ENCODE results near the gene UBXN7.
"Not testable (repeated sequence)": the region's sequence is repeated elsewhere in the genome, so short reads cannot be mapped to it uniquely, and the experiment has no call there.

Gene UBXN7

DNA sequence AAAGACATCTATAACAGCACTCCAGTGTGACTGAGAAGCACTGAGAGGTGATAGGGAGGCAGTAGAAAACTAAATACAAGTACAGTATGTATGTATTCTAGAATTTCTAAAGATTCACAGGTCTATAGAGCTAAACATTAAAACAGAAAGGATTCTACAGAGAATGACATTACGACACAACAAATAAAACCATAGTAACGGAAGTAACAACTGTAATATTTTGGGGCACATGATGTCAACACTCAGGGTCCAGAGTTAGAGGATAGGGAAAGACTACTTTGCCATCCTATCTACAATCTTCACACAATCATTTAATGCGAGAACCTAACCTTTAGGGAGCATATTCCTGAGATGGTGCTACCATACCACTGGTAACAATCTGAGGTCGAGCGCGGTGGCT, 13.6 kb downstream of the UBXN7 start:
- no peak for DNase-seq

DNA sequence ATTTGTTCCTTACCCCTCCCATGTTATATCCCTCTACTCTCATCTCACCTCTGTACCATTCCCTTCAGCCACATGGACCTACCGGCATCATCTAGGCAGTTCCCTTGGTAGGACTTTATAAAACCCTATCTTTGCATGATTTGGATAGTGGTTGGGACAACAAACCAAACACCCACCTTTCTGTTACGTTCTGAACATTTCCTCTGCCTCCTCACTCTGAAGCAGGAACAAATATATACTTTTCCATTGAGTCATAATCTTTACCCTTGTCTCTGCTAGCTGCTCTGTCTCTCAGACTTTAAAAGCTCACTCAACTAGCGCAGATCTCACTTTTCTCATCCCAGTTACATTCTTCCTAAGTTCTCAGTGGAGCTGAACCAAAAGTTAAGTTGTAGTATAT, 17.8 kb downstream of the UBXN7 start:
- DNase-seq, result no peak

DNA sequence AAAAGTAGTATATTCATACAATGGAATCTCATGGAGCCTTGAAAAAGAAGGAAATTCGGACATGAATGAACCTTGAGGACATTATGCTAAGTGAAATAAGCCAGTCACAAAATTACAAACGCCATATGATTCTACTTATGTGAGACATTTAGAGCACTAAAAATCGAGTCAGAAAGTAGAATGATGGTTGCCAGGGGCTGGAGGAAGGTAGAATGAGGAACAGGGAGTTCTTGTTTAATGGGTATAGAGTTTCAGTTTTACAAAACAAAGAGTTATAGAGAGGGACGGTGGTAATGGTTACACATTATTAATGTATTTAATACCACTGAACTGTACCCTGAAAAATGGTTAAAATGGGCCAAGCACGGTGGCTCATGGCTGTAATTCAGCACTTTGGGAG, 19.5 kb downstream of the UBXN7 start:
- no peak for DNase-seq

DNA sequence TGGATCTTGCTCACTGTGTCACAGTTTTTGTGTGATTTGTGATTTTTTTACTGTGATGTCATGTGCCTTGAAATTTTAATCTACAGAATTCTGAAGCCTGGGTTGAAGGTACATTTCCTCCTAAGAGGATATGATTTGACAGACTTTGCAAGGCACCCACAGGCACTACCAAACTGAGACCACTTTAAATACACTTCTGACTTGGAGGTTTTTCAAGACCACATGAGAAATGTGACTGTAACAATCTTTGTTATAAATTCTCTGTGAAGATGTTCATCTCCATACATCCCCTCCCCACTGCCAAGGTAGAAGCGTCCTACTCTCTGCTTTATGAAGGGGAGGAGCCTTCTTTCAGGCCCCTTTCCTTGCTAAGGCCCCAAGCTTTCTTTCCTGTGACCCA, 22.8 kb downstream of the UBXN7 start:
- DNase-seq, result no peak

DNA sequence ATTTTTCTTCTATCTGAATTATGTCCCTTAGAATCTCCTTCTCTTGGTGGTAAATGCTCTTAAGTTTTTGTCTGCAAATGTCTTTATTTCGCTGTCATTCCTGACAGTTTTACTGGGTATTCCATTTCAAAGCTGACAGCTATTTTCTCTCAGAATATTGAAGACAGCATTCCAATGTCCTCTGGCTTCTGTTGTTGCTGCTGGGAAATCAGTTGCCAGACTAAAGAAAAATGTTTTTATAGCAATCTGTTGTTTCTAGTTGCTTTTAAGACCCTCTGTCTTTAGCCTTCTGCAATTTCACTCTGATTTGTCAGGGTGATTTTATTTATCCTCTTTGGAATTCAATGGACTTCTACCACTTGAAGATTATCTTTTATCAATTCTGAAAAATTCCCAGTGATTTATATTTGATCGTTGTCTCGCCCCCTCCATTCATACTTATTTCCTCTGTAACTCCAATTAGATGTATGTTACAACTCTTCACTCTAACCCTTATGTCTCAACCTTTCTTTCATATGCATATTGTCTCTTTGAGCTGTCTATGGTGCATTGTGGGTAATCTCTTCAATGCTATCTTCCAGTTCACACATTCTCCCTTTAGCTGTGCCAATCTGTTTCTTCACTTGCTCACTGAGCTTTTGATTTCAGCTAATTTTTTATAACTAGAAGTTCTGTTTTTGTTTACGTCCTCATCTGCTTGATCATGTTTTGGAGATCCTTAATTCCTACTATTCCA, 23.5 kb downstream of the UBXN7 start:
- DNase-seq, result no peak

DNA sequence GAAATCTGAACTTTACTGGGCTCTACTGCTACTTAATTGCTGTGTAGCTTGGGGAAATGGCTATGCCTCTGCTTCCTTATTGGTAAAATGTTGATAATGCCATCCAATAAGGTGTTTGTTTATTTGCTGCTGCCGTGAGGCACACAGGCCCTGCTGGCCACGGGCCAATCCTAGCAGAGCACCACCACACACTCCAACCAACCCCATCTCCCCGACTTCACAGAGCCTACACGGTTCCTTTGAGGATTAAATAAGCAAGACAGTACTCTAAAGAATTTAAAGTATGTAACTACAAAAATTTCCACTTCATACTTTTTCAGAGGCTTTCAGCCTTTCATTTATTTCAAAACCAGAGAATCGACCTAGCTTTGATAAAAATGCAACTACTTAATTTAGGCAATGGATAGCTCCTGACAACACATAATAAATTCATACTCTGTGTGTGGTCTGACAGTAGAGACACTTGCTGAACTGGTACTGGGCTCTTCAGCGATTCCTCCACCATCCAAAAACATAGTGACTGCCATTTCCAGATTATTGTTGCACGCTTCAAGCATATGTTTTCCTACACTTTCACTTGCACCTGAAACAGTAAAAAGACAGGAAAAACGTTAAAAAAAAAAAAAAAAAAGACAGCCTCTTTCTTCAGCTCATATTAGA, 25.3 kb downstream of the UBXN7 start:
- DNase-seq, result no peak

DNA sequence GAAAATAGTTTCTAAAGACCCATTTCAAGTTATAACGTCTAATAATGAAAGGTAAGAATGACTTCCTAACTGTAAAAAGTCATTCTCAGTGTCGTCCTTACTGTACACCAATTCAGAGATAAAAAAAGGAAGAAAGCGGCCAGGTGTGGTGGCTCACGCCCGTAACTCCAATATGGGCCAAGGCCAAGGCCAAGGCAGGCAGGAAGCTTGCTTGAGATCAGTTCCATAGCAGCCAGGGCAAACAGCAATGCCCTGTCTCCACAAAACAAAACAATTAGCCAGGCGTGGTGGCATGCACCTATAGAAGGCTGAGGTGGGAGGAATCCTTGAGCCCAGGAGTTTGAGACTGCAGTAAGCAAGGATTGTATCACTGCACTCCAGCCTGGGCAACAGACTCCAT, 31.9 kb downstream of the UBXN7 start:
- no peak for DNase-seq

DNA sequence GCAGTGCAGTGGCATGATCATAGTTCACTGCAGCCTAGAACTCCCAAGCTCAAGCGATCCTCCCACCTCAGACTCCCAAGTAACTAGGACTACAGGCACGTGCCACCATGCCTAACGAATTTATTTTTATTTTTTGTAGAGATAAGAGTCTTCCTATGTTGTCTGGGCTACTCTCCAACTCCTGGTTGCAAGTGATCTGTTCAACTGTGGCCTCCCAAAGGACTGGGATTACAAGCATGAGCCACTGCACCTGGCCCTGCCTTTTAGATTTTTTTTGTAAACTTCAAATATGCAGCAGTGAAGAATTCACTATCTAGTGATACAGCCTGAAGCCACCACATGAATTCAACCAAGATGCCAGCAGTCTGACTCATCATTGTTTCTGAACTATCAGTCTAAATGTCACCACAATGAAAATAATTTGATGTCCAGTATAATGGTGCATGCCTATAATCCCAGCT, 32.7 kb downstream of the UBXN7 start:
- DNase-seq, result no peak

DNA sequence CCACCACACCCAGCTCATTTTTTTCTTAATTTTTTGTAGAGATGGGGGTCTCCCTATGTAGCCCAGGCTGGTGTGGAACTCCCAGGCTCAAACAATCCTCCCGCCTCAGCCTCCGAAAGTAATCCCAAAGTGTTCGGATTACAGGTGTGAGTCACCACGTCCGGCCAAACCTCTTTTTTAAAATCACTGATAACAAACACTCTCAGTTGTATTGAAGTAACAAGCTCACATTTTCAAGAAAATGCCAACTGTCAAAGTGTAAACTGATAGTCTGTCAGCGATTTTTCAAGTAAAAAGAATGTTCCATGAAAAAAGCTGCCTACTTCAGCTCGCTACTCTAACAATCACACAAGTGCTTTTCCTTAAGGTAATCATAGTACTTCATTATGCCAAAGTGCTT, 33.4 kb downstream of the UBXN7 start:
- DNase-seq, result no peak

DNA sequence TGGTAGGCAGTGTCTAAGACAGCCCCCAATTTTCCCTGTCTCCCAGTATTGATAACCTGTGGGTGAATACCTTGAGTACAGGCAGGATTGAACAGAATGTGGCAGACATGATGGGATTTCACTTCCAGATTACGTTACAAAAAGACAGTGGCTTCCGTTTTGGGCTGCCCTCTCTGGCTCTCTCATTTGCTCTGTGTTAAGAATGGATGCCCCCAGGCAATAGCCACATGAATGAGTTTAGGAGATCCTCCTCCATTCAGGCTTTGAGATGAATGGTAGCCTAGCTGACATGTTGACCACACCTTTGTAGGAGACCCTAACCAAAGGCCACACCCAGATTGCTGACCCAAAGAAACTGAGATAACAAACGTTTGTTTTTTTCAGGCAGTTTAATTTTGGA, 34.3 kb downstream of the UBXN7 start:
- no peak for DNase-seq

DNA sequence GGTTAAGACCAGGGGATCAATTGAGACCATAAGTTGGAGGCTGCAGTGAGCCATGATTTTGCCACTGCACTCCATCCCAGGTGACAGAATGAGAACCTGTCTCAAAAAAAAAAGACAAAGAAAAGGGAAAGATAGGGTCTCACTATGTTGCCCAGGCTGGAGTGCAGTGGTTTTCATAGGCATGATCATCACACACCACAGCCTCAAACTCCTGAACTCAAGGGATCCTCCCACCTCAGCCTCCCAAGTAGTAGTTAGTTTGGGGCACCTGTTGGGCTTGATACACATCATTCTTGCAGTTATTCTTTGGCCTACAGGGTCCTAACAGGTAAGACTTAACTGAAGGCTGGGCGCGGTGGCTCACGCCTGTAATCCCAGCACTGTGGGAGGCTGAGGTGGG, 42.1 kb downstream of the UBXN7 start:
- DNase-seq, result no peak

DNA sequence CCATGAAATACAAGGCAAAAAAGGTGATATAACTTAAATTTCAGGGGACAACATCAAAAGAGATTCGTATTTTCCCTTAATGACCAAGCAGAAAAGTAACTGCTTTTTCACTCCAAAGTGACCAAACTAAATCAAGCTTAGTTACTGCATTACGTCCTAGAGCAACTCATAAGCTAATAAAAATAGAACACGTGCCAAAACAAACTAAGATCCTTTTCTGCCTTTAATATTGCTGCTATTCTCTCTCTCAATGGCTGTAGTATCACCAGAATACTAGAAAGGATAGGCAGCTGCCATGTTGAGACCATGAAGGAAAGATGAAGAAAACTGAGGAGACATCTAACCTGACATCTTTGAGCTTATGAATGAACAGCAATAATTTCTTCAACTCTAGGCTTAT, 43.3 kb downstream of the UBXN7 start:
- no peak for DNase-seq

DNA sequence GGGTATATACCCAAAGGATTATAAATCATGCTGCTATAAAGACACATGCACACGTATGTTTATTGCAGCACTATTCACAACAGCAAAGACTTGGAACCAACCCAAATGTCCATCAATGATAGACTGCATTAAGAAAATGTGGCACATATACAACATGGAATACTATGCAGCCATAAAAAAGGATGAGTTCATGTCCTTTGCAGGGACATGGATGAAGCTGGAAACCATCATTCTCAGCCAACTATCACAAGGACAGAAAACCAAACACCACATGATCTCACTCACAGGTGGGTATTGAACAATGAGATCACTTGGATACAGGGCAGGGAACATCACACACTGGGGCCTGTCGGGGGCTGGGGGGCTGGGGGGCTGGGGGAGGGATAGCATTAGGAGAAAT, 44.3 kb downstream of the UBXN7 start:
- not testable (repeated sequence) for DNase-seq

DNA sequence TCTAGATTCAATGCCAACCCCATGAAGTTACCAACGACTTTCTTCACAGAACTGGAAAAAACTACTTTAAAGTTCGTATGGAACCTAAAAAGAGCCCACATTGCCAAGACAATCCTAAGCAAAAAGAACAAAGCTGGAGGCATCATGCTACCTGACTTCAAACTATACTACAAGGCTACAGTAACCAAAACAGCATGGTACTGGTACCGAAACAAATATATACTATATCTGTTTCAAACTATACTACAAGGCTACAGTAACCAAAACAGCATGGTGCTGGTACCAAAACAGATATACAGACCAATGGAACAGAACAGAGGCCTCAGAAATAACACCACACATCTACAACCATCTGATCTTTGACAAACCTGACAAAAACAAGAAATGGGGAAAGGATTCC, 45.4 kb downstream of the UBXN7 start:
- DNase-seq, result not testable (repeated sequence)

DNA sequence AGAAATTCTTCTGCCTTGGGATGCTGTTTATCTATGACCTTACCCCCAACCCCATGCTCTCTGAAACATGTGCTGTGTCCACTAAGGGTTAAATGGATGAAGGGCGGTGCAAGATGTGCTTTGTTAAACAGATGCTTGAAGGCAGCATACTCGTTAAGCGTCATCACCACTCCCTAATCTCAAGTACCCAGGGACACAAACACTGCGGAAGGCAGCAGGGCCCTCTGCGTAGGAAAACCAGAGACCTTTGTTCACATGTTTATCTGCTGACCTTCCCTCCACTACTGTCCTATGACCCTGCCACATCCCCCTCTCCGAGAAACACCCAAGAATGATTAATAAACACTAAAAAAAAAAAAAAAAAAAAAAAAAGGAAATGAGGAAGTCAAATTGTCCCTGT, 46.2 kb downstream of the UBXN7 start:
- not testable (repeated sequence) for DNase-seq

DNA sequence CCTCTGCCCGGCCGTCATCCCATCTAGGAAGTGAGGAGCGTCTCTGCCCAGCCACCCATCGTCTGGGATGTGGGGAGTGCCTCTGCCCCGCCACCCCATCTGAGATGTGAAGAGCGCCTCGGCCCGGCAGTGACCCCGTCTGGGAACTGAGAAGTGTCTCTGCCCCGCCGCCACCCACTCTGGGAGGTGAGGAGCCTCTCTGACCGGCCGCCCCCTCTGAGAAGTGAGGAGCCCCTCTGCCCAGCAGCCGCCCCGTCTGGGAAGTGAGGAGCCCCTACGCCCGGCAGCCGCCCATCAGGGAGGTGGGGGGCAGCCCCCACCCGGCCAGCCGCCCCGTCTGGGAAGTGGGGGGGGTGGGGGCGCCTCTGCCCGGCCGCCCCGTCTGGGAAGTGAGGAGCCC, 46.8 kb downstream of the UBXN7 start:
- not testable (repeated sequence) for DNase-seq

DNA sequence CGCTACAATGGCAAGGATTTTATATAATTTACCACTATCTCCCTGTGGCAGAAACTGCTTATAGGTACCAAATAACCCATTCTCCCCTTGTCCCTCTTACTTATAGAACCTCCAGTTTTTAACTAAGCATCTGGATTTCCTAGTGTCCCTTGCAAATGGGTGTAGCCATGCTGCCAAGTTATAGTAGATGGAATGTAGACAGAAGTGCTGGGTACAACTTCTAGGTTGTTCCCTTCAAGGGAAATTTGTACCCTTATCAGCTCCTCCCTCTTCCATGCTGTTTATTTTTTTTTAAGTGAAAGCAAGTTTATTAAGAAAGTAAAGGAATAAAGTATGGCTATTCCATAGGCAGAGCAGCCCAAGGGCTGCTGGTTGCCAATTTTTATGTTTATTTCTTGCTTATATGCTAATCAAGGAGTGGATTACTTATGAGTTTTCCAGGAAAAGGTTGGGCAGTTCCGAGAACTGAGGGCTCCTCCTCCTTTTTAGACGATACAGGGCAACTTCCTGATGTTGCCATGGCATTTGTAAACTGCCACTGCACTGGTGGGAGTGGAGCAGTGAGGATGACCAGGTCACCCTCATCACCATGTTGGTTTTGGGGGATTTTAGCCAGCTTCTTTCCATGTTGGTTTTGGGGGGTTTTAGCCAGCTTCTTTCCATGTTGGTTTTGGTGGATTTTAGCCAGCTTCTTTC, 53.9 kb downstream of the UBXN7 start:
- DNase-seq, result no peak

DNA sequence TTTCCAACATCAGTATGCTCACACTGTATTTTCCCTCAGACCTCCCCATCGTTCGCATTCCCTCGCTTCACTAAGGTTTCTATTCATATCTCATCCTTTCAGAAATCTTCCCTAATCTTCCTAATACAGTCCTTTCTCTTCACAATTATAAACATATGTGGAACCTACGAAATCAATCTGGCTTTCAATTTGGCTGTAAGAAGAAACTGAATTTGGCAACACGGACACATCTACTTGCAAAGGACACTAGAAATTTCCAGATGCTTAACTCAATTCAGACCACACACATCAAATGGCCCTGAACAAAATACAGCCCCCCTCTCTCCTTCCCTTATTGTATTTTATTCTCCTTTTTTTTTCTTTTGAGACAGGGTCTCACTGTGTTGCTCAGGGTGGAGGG, 54.9 kb downstream of the UBXN7 start:
- no peak for DNase-seq

DNA sequence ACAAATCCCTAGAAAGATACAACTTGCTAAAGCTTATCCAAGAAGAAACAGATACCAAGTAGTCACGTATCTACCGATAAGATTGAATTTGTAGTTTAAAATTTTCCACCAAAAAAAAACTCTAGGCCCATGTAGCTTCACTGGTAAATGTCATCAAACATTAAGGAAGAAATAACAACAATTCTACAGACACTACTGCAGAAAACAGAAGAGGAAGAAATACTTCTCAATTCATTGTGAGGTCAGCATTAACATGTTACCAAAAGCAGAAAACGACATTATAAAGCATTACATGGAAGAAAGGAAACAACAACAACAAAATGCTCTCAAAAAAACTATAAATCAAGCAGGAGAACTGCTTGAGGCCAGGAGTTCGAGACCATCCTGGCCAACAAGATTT, 66.5 kb downstream of the UBXN7 start:
- no peak for DNase-seq

DNA sequence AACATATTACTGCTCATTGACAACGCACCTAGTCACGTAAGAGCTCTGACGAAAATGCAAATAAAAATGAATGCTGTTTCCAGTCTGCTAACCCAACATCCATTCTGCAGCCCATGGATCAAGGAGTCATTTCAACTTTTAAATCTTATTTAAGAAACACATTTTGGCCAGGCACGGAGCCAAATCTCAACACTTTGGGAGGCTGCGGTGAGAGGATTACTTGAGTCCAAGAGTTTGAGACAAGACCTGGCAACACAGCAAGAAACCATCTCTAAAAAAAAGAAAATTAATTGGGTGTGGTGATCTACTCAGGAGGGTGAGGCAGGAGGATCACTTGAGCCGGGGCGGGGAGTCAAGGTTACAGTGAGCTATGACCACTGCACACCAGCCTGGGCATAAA, 71.6 kb downstream of the UBXN7 start:
- DNase-seq, result no peak

DNA sequence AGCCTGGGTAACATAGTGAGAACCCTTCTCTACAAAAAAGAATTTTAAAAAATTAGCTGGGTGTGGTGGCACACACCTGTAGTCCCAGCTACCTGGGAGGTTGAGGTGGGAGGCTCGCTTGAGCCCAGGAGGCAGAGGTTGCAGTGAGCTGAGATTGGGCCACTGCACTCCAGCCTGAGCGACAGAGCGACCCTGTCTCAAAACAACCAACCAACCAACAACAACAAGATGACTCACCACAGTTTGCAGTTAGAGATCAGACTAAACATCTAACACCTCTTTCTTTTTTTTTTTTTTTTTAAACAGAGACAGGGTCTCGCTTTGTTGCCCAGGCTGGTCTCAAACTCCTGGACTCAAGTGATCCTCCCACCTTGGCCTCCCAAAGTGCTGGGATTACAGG, 73.7 kb downstream of the UBXN7 start:
- DNase-seq, result not testable (repeated sequence)

DNA sequence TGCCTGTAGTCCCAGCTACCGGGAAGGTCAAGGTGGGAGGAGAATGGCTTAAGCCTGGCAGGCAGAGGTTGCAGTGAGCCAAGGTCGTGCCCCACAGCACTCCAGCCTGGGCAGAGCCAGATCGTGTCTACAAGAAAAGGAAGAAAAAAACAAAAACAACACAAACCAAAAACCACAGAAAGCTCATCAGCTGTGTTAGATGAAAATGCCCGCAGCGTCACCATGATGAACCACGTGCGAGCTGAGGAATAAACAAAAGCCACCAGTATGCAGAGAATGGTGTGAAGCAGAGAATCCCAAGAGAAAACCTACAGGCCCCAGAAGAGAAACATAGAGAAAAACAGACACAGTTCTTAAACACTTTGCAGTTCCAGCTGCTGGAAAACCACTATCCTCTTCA, 74.3 kb downstream of the UBXN7 start:
- DNase-seq, result no peak

DNA sequence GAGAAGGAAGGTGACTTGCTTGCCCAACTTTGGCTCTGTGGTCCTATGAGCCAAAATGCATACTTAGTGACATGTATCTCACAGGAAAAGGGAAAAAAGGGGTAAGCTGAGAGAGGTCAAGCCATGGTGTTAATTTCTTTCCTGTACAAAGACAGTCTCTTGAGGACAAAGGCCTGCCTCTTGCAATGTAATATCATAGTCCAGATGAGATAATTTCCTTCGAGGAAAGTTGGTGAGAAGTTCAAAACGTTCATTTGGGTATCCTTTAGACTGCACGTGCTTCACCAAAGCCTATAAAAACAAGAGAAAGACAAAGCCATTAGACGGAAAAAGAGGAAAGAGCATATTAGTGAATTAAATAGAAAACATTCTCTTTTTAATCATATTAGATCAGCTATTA, 75.7 kb downstream of the UBXN7 start:
- DNase-seq, result no peak

DNA sequence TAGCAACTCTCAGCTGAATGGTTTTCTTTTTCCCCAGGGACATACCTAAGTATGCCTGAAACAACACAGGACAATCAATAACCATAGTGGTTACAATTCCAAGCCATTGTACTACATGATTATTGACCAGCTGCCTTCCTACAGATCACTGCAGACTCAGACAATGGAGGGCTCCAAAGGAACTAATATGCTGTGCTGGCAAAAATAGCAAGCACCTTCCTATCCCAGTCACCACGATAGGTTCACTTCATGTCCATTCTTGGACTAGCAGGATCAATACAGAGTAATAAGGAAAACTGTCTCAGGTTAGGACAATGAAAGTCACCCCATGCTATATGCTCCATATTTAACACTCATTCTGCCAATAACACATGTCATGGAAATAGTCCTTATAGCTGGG, 76.6 kb downstream of the UBXN7 start:
- DNase-seq, result no peak

Data from activated CD4-positive, CD25-positive, alpha-beta regulatory T cell treated with anti-CD3 and anti-CD28 coated beads, Interleukin-2, amount 50 U/mL, for 72 hours (primary cell).